Endothelial cell of umbilical vein (primary cell): ENCODE results near the gene IRX5. TPM values are rescaled to one million over a fixed set of nuclear protein-coding genes. Genes with fewer than 3 reads are reported as not detected.

Experiments used
- BruUV-seq: library from RNA; stranded (reverse); fragments of 400-500 nt; replicated peaks from 2 replicates; lab custom pipeline; 2021; lab: Mats Ljungman, UMichigan
- CTCF ChIA-PET: fragments of 300-600, 350-600 bp; sonication (Branson Sonifier 250); formaldehyde crosslinking; loops from one replicate; lab custom pipeline; 2021; ENCODE audit warnings: antibody characterized with exemption, inconsistent platforms; lab: Charles Lee
- POLR2A ChIA-PET: fragments of 300-600, 350-600 bp; sonication (Branson Sonifier 250); formaldehyde crosslinking; loops from one replicate; lab custom pipeline; 2021; ENCODE audit warnings: antibody characterized with exemption, inconsistent platforms; lab: Charles Lee
- DNase-seq: peaks from one replicate; pipeline ENCODE4 v3.0.0-alpha.2; 2011; ENCODE audit warnings: low read depth, low spot score
- FAIRE-seq: peaks from 2 replicates; lab custom pipeline; 2011; peaks lifted over from hg19 to GRCh38; lab: Jason Lieb, UNC
- H2AFZ ChIP-seq: 2 replicates; pipeline ENCODE4 v1.6.0; 2012; ENCODE audit warnings: low read depth, low read length, control low read depth, inconsistent platforms
- H3K27ac ChIP-seq: 2 replicates; pipeline ENCODE4 v1.5.1; 2011; ENCODE audit warnings: low read depth, mild to moderate bottlenecking, control low read depth, low read length, moderate library complexity; ENCODE audit not compliant: insufficient read depth
- H3K27me3 ChIP-seq, 2 experiments: 2 replicates each; pipeline versions ENCODE4 v1.6.0 to v1.6.1; 2011; ENCODE audit warnings: low read length in 2 of 2, mixed read lengths in 1 of 2; ENCODE audit not compliant: control insufficient read depth in 2 of 2, insufficient read depth in 2 of 2
- H3K36me3 ChIP-seq, 2 experiments: 2 replicates in 1 of 2; 3 replicates in 1 of 2; pipeline ENCODE4 v1.5.1; 2011; ENCODE audit warnings: low read length in 2 of 2, mild to moderate bottlenecking in 1 of 2, moderate library complexity in 1 of 2; ENCODE audit not compliant: control insufficient read depth in 2 of 2, insufficient read depth in 2 of 2; ENCODE audit errors: extremely low read depth in 1 of 2
- H3K4me1 ChIP-seq: 3 replicates; pipeline ENCODE4 v1.5.1; 2011; ENCODE audit warnings: mild to moderate bottlenecking, low read length; ENCODE audit not compliant: control insufficient read depth, insufficient read depth; ENCODE audit errors: extremely low read depth
- H3K4me2 ChIP-seq: 2 replicates; pipeline ENCODE4 v1.6.1; 2011; ENCODE audit warnings: low read length, control low read depth, mixed read lengths; ENCODE audit not compliant: insufficient read depth
- H3K4me3 ChIP-seq, 3 experiments: fragments of 200-600 bp in 1 of 3; sonication (generic), shearing (Covaris generic) in 1 of 3; replicated peaks in 1 of 3; 2 replicates each; pipeline ENCODE4 v1.5.1; 2011 to 2016; ENCODE audit warnings: control low read depth in 3 of 3, low read length in 3 of 3, mild to moderate bottlenecking in 2 of 3, inconsistent platforms in 1 of 3, low read depth in 1 of 3, moderate library complexity in 1 of 3; ENCODE audit not compliant: insufficient read depth in 1 of 3
- H3K79me2 ChIP-seq: 2 replicates; pipeline ENCODE4 v1.6.0; 2012; ENCODE audit warnings: low read length, inconsistent platforms; ENCODE audit not compliant: control insufficient read depth, insufficient read depth
- H3K9ac ChIP-seq: replicated peaks from 2 replicates; pipeline ENCODE3; 2011; ENCODE audit warnings: low read length, control low read depth; ENCODE audit not compliant: insufficient read depth; ENCODE audit errors: extremely low read depth
- H3K9me1 ChIP-seq: replicated peaks from 3 replicates; pipeline ENCODE4 v1.6.0; 2011; ENCODE audit warnings: mild to moderate bottlenecking, low read length; ENCODE audit not compliant: control insufficient read depth, insufficient read depth; ENCODE audit errors: extremely low read depth
- H3K9me3 ChIP-seq: replicated peaks from 2 replicates; pipeline ENCODE4 v1.5.1; 2012; ENCODE audit warnings: low read length, inconsistent platforms; ENCODE audit not compliant: control insufficient read depth, insufficient read depth
- H4K20me1 ChIP-seq: replicated peaks from 2 replicates; pipeline ENCODE3; 2011; ENCODE audit warnings: mild to moderate bottlenecking, low read length; ENCODE audit not compliant: control insufficient read depth, insufficient read depth; ENCODE audit errors: extremely low read depth
- EZH2 ChIP-seq: IDR thresholded peaks from 2 replicates; pipeline ENCODE4 v1.6.1; 2012; ENCODE audit warnings: borderline replicate concordance, low read depth, mild to moderate bottlenecking, moderate library complexity, low read length, inconsistent platforms; ENCODE audit not compliant: severe bottlenecking
- FOS ChIP-seq: IDR thresholded peaks from 2 replicates; pipeline ENCODE4 v1.6.1; 2011; ENCODE audit warnings: mild to moderate bottlenecking, low read length, moderate library complexity, borderline replicate concordance; ENCODE audit not compliant: insufficient read depth
- GATA2 ChIP-seq: IDR thresholded peaks from 2 replicates; pipeline ENCODE4 v1.7.0; 2011; ENCODE audit warnings: low read depth, mild to moderate bottlenecking, moderate library complexity, mixed read lengths, low read length; ENCODE audit not compliant: insufficient read length, insufficient read depth
- MYC ChIP-seq: IDR thresholded peaks from one replicate; pipeline ENCODE4 v1.6.1; 2011; ENCODE audit warnings: mild to moderate bottlenecking, low read depth, low read length
- POLR2AphosphoS5 ChIP-seq: IDR thresholded peaks from 2 replicates; pipeline ENCODE4 v1.6.1; 2012; ENCODE audit warnings: low read depth, mild to moderate bottlenecking, control low read depth, low read length, moderate library complexity; ENCODE audit not compliant: insufficient read depth
- dilution Hi-C: fragments of 300-500 bp; cut with MboI; formaldehyde crosslinking; loops from one replicate; pipeline ENCODE4 v1.15.0; 2019; ENCODE audit warnings: low sequenced_read_pairs; ENCODE audit not compliant: extremely low pct_ligation_motif_present
- intact Hi-C: fragments of 100-400 bp; cut with micrococcal nuclease; formaldehyde crosslinking; loops from one replicate; pipeline ENCODE4 v1.10.0; 2022
- polyA plus RNA-seq, 4 experiments: library from polyadenylated mRNA; depleted of rRNA in 3 of 4; stranded (reverse) in 3 of 4; unstranded in 1 of 4; fragments of >200 nt; gene quantifications; 2 replicates each; pipeline versions ENCODE4 v1.2.1 to v1.2.3, GENCODE V29; 2011 to 2012; ENCODE audit warnings: missing spikeins in 1 of 4
- total RNA-seq: library from RNA; stranded (reverse); gene quantifications from 2 replicates; pipeline ENCODE4 v1.2.3, GENCODE V29; 2021
- TF ChIP-seq, protein P1 (sequence below), 2 donors: IDR thresholded peaks; 1 replicate in 1 of 2; 2 replicates in 1 of 2; pipeline ENCODE4 v1.5.1; 2011; ENCODE audit warnings: low read length in 2 of 2, mild to moderate bottlenecking in 2 of 2, moderate library complexity in 2 of 2, control low read depth in 1 of 2, inconsistent platforms in 1 of 2, low read depth in 1 of 2; ENCODE audit not compliant: insufficient read depth in 1 of 2; ENCODE audit errors: extremely low read depth in 1 of 2

IRX5 gene
- total and polyA plus RNA-seq, 2 donors (not counting 3 experiments of a cell fraction or from before 2014, with no cell fraction given), result not detected

DNA sequence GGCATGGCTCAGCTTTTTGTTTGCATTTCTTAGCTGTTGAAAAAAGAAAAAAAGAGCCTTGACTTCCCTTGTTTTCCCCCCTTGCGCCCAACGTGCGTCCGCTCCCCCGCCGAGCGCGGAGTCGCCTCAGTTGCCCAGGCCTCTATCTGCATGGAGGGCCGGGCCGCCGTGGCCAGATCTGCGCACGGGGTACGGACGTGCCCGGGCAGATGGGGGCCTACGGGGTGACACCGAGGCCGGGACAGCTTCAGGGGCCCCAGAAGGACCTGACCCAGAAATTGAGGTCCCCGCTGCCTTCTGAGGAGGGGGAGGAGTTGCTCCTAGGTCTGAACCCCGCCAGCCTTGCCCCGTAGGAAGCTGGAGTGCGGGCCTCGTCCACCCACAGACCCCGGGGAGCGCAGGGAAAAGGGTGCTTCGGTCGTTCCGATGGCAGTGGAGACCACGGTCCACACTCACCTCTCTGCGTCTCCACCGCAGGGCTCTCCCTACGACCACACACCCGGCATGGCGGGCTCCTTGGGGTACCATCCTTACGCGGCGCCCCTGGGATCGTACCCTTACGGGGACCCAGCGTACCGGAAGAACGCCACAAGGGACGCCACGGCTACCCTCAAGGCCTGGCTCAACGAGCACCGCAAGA, 1.5 kb downstream of the IRX5 start:
- no peaks in the 10 kb centered on the region for H3K79me2 ChIP-seq
- no peak overlapping the region for H2AFZ ChIP-seq
- H3K27me3 ChIP-seq, result peaks cover 54 to 70% of the 10 kb centered on the region in 2 experiments
- no TSS peak for BruUV-seq
- TF ChIP-seq EZH2 (peak; percentile 47), POLR2AphosphoS5 (no peak), FOS (no peak), GATA2 (no peak), MYC (no peak)
- TF ChIP-seq, protein P1, sequence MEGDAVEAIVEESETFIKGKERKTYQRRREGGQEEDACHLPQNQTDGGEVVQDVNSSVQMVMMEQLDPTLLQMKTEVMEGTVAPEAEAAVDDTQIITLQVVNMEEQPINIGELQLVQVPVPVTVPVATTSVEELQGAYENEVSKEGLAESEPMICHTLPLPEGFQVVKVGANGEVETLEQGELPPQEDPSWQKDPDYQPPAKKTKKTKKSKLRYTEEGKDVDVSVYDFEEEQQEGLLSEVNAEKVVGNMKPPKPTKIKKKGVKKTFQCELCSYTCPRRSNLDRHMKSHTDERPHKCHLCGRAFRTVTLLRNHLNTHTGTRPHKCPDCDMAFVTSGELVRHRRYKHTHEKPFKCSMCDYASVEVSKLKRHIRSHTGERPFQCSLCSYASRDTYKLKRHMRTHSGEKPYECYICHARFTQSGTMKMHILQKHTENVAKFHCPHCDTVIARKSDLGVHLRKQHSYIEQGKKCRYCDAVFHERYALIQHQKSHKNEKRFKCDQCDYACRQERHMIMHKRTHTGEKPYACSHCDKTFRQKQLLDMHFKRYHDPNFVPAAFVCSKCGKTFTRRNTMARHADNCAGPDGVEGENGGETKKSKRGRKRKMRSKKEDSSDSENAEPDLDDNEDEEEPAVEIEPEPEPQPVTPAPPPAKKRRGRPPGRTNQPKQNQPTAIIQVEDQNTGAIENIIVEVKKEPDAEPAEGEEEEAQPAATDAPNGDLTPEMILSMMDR (IDR thresholded peaks at IDR 0.05; ENCODE audit: extremely low read depth in 1 of 2, insufficient read depth in 1 of 2, low read depth in 1 of 2, low read length in 2 of 2), result no peak
- no peaks in the 10 kb centered on the region for H3K9me3 ChIP-seq
- dilution Hi-C loops, result no loop called here
- no peak overlapping the region for H3K27ac ChIP-seq
- no peak overlapping the region for H3K4me3 ChIP-seq
- H3K9me1 ChIP-seq, result no peaks in the 10 kb centered on the region
- H4K20me1 ChIP-seq, result peaks cover 5% of the 10 kb centered on the region
- FAIRE-seq (no peak), DNase-seq (no peak)
- CTCF ChIA-PET, result no interaction called here
- H3K9ac ChIP-seq, result no peak overlapping the region
- H3K4me2 ChIP-seq, result no peak overlapping the region
- H3K4me1 ChIP-seq, result peaks cover 8% of the 10 kb centered on the region
- H3K36me3 ChIP-seq, result no peaks in the 10 kb centered on the region
- intact Hi-C loops, result loop anchor here (5.0 to 10.0 kb wide), 2 partner anchors 773 to 1040 kb away; no protein-coding TSS in a partner anchor
- POLR2A ChIA-PET, result no interaction called here
